Measurements from ENCODE around the gene YKT6.

- TF ChIP-seq EZH2phosphoT487 (IDR thresholded peaks at IDR 0.05; ENCODE audit: borderline replicate concordance) = no peak
- no peak for TF ChIP-seq CTCF (conservative IDR thresholded peaks at IDR 0.05; ENCODE audit: low read length)
These were observed 40.8 kb upstream of the YKT6 start for GRCh38 chr7:44159824-44160630.
